Activated CD4-positive, alpha-beta T cell treated with anti-CD3 and anti-CD28 coated beads for 36 hours (primary cell): ENCODE data around the gene C5orf63. TPM values are rescaled to one million over a fixed set of nuclear protein-coding genes. Genes with fewer than 3 reads are reported as not detected.

Source experiments
- ATAC-seq: fragments of 200-7000 bp; cut with Tn5 transposase; one replicate; pipeline ENCODE4 v1.10.0; 2021; ENCODE audit warnings: mild to moderate bottlenecking, moderate library complexity
- CTCF ChIA-PET: fragments of 350-600 bp; sonication (Branson Sonifier 250); formaldehyde crosslinking; loops from one replicate; lab custom pipeline; 2021; ENCODE audit warnings: antibody characterized with exemption; lab: Charles Lee
- POLR2A ChIA-PET: fragments of 350-600 bp; sonication (Branson Sonifier 250); formaldehyde crosslinking; loops from one replicate; lab custom pipeline; 2021; ENCODE audit warnings: antibody characterized with exemption, inconsistent platforms; lab: Charles Lee
- DNase-seq: peaks from one replicate; pipeline ENCODE4 v3.0.0-alpha.2; 2020
- H3K27ac Mint-ChIP-seq: one replicate; pipeline ENCODE4 v1.8.0; 2021; ENCODE audit warnings: mixed read lengths
- H3K27me3 Mint-ChIP-seq: one replicate; pipeline ENCODE4 v1.8.0; 2021; ENCODE audit warnings: mixed read lengths
- H3K36me3 Mint-ChIP-seq: one replicate; pipeline ENCODE4 v1.8.0; 2021; ENCODE audit warnings: low read depth, mixed read lengths
- H3K4me1 Mint-ChIP-seq: one replicate; pipeline ENCODE4 v1.8.0; 2021; ENCODE audit warnings: mixed read lengths
- H3K4me3 Mint-ChIP-seq: one replicate; pipeline ENCODE4 v1.8.0; 2021; ENCODE audit warnings: mild to moderate bottlenecking, moderate library complexity, mixed read lengths
- H3K9me3 Mint-ChIP-seq: one replicate; pipeline ENCODE4 v1.8.0; 2021; ENCODE audit warnings: low read depth, mixed read lengths
- intact Hi-C, 2 experiments: fragments of 100-400 bp; cut with DNase I in 1 of 2; cut with micrococcal nuclease in 1 of 2; formaldehyde crosslinking; loops; one replicate each; pipeline versions ENCODE4 v1.14.2 to v1.15.1; 2022 to 2024; cut with DNase I, micrococcal nuclease
- total RNA-seq, 2 experiments: library from RNA; stranded (reverse); gene quantifications; one replicate each; pipeline ENCODE4 v1.2.3, GENCODE V29; 2021

Gene C5orf63
- total RNA-seq, 2 experiments from 2014 or later: 12.0 to 14.2 TPM

- H3K36me3 Mint-ChIP-seq: peaks cover 2% of the 10 kb centered on the region
- DNase-seq: no peak
- ATAC-seq: no peak
- CTCF ChIA-PET: interaction anchor here (0.6 to 1.0 kb wide), 3 partner anchors 13 to 262 kb away, joined by 3 to 4 read pairs (median 3); no protein-coding TSS in a partner anchor
- no peaks in the 10 kb centered on the region for H3K27me3 Mint-ChIP-seq
- POLR2A ChIA-PET: interaction anchor here (0.6 kb wide), 1 partner anchor 390 kb away, joined by 3 read pairs; no protein-coding TSS in a partner anchor
- no peak overlapping the region for H3K27ac Mint-ChIP-seq
- intact Hi-C loops: loop anchor here in 1 of 2 experiments (10.0 kb wide), 1 partner anchor 210 kb away; no protein-coding TSS in a partner anchor
- H3K4me1 Mint-ChIP-seq: peaks cover 9% of the 10 kb centered on the region
- no peak overlapping the region for H3K4me3 Mint-ChIP-seq
- no peaks in the 10 kb centered on the region for H3K9me3 Mint-ChIP-seq
These were observed 1.2 kb upstream of the C5orf63 start for GRCh38 chr5:127074466-127074865.

- Mint-ChIP-seq H3K4me3 (no peak overlapping the region), H3K36me3 (peaks cover 8% of the 10 kb centered on the region), H3K9me3 (no peaks in the 10 kb centered on the region), H3K27me3 (no peaks in the 10 kb centered on the region), H3K4me1 (peaks cover 9% of the 10 kb centered on the region), H3K27ac (no peak overlapping the region)
- ATAC-seq: no peak
- no peak for DNase-seq
- intact Hi-C loops: loop anchor here in 1 of 2 experiments (10.0 kb wide), 1 partner anchor 205 kb away; no protein-coding TSS in a partner anchor
- ChIA-PET POLR2A (no interaction called here), CTCF (no interaction called here)
These were observed 3.1 kb downstream of the C5orf63 start for GRCh38 chr5:127070243-127070642.

DNA sequence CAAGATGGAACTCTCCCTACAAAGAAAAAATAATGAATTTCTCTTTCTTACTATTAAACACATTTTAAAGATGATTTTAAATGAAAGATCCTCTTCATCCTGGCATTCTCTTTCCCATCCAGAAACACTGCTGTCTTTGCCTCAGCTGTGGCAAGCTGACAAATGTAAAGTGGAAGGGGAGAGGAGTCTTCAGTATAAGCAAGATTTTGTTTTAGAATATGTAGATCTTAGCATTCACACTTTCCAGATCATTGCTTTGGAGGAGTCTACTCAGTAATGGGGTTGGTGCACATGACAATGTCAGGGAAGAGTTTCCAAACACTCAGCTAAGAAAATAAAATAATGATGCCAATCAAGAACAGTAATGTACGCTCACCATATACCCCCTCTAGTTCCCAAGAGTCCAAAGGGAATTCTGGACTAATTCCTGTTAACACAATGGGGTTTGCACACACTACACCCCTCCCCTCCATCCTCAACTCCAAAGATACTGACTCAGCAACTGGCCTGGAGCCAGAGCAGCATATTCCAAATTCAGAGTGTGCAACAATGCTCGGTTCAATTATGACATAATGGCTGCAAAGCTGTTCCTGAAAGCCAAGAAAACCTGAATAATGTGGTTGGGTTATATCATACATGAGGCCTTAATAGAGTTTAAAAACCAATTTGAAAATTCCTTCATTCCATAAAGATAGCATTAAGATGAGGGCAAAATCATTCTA is 4.6 kb downstream of the C5orf63 start:
- Mint-ChIP-seq H3K4me1 (peaks cover 7% of the 10 kb centered on the region), H3K27ac (no peak overlapping the region), H3K9me3 (no peaks in the 10 kb centered on the region), H3K27me3 (no peaks in the 10 kb centered on the region), H3K36me3 (peaks cover 8% of the 10 kb centered on the region), H3K4me3 (no peak overlapping the region)
- no peak for DNase-seq
- ATAC-seq: no peak
- intact Hi-C loops: no loop called here
- CTCF ChIA-PET: interaction anchor here (0.7 kb wide), 1 partner anchor 1540 kb away, joined by 3 read pairs; no protein-coding TSS in a partner anchor
- POLR2A ChIA-PET: no interaction called here

DNA sequence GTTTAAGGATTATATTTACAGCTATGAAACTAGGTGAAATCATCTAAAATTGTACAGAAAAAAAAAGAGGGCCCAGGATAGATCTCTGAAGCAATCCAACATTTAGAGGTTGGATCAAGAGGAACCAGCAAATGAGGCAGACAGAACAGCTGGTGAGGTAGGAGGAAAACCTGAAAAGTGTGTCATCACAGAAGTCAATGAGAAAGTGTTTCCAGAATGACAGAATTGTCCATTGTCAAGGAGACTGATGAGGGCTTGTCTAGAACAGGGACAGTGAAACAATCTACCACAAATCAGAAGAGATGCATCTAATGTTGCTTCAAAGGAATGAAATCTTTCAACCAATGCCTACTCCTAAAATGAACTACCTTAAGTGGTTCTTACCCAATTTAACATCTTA is 6.6 kb downstream of the C5orf63 start:
- Mint-ChIP-seq H3K4me1 (no peaks in the 10 kb centered on the region), H3K27ac (no peak overlapping the region), H3K27me3 (no peaks in the 10 kb centered on the region), H3K9me3 (no peaks in the 10 kb centered on the region), H3K4me3 (no peak overlapping the region), H3K36me3 (peaks cover 8% of the 10 kb centered on the region)
- ChIA-PET POLR2A (no interaction called here), CTCF (interaction anchor here (1.0 kb wide), 1 partner anchor 236 kb away, joined by 3 read pairs; no protein-coding TSS in a partner anchor)
- intact Hi-C loops: no loop called here
- no peak for ATAC-seq
- no peak for DNase-seq

- Mint-ChIP-seq H3K4me1 (peaks cover 13% of the 10 kb centered on the region), H3K27ac (no peak overlapping the region), H3K36me3 (peaks cover 5% of the 10 kb centered on the region), H3K27me3 (no peaks in the 10 kb centered on the region), H3K4me3 (no peak overlapping the region), H3K9me3 (no peaks in the 10 kb centered on the region)
- no peak for ATAC-seq
- DNase-seq: no peak
- ChIA-PET CTCF (interaction anchor here (0.6 to 1.3 kb wide), 5 partner anchors 18 to 199 kb away, joined by 3 read pairs; no protein-coding TSS in a partner anchor), POLR2A (no interaction called here)
- intact Hi-C loops: no loop called here
These were observed 9.0 kb downstream of the C5orf63 start for GRCh38 chr5:127064253-127064840.

GRCh38 chr5:127063257-127063913 is 9.9 kb downstream of the C5orf63 start:
- Mint-ChIP-seq H3K27me3 (no peaks in the 10 kb centered on the region), H3K27ac (no peak overlapping the region), H3K9me3 (no peaks in the 10 kb centered on the region), H3K4me1 (peaks cover 13% of the 10 kb centered on the region), H3K4me3 (no peak overlapping the region), H3K36me3 (peaks cover 5% of the 10 kb centered on the region)
- ATAC-seq: no peak
- intact Hi-C loops: no loop called here
- DNase-seq: no peak
- ChIA-PET POLR2A (no interaction called here), CTCF (interaction anchor here (1.3 kb wide), 1 partner anchor 29 kb away, joined by 3 read pairs; no protein-coding TSS in a partner anchor)

DNA sequence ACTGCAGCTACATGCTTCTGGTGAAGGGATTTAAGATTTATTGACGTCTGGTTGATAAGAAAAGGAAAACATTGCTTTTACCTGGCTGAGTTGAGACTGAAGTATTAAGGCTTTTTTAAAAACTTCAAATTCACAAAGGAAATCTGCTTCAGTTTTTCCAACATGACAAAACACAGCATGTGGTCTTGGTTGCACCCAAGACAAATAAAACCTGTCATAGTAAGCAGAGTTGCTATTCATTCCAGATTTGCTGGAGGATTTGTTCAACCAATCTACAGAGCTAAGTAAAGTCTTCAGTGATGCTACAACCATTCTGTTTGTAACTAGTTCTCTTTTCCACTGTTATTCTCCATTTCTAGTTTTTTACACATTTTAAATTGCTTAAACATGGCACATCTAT is 11.3 kb downstream of the C5orf63 start:
- no peaks in the 10 kb centered on the region for H3K9me3 Mint-ChIP-seq
- ChIA-PET CTCF (no interaction called here), POLR2A (no interaction called here)
- DNase-seq (no peak), ATAC-seq (no peak)
- H3K4me1 Mint-ChIP-seq: peaks cover 13% of the 10 kb centered on the region
- H3K36me3 Mint-ChIP-seq: peaks cover 13% of the 10 kb centered on the region
- H3K4me3 Mint-ChIP-seq: no peak overlapping the region
- intact Hi-C loops: no loop called here
- no peaks in the 10 kb centered on the region for H3K27me3 Mint-ChIP-seq
- no peak overlapping the region for H3K27ac Mint-ChIP-seq

GRCh38 chr5:127061537-127061936 is 11.8 kb downstream of the C5orf63 start:
- DNase-seq: no peak
- Mint-ChIP-seq H3K36me3 (peaks cover 17% of the 10 kb centered on the region), H3K27me3 (no peaks in the 10 kb centered on the region), H3K4me3 (no peak overlapping the region), H3K27ac (no peak overlapping the region), H3K9me3 (no peaks in the 10 kb centered on the region), H3K4me1 (peaks cover 13% of the 10 kb centered on the region)
- ATAC-seq: no peak
- ChIA-PET POLR2A (no interaction called here), CTCF (interaction anchor here (0.6 kb wide), 1 partner anchor 21 kb away, joined by 3 read pairs; no protein-coding TSS in a partner anchor)
- intact Hi-C loops: no loop called here

DNA sequence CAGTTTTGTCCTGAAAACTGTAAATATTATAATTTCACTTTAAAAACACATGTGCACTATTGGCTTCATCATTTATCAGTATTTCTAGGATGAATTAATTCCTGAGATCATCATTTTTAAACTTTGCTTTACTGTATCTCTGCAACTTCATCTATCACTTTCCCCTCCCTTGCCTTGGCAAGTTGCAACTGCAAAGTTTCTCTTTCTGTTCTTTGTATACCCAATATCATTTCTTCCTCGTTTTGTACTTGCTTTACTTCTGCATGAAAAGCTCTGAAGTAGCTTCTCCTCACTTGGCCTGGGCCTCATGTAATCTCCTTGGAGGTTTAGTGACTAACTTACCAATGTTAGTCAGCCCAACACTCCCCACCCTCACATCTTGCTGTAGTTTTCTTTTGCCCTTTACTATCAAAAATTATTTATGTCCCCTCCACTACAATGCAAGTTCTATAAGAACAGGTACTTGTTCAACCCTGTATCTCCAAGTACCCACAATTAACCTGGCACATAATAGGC is 12.8 kb downstream of the C5orf63 start:
- Mint-ChIP-seq H3K4me1 (peaks cover 13% of the 10 kb centered on the region), H3K27ac (no peak overlapping the region), H3K4me3 (no peak overlapping the region), H3K27me3 (no peaks in the 10 kb centered on the region), H3K36me3 (peaks cover 26% of the 10 kb centered on the region), H3K9me3 (peaks cover 5% of the 10 kb centered on the region)
- ChIA-PET POLR2A (interaction anchor here (0.7 kb wide), 1 partner anchor 69 kb away, joined by 3 read pairs; no protein-coding TSS in a partner anchor), CTCF (no interaction called here)
- intact Hi-C loops: no loop called here
- ATAC-seq (peak; percentile 91), DNase-seq (peak; percentile 13)

DNA sequence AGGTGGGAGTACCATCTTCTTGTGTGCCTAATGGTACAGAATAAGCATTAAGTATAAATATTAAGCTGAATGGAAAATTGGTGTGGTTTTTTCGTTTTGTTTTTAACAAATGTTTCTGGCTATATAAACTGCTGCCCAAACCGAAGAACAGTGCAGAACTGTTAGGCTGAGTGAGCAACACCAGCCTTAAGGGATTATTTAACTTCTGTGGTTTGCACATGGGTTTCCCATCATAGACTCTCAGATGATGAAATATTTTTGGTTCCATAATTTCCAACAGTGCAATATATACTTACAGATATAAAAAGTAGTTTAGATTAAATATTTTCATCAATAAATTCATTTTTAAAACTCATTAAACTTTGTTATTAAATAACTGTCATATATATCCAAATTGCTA is 16.4 kb downstream of the C5orf63 start:
- ChIA-PET POLR2A (no interaction called here), CTCF (interaction anchor here (0.5 to 1.8 kb wide), 3 partner anchors 15 to 381 kb away, joined by 3 to 5 read pairs (median 3); no protein-coding TSS in a partner anchor)
- Mint-ChIP-seq H3K36me3 (peaks cover 52% of the 10 kb centered on the region), H3K27ac (no peak overlapping the region), H3K27me3 (no peaks in the 10 kb centered on the region), H3K4me3 (no peak overlapping the region), H3K9me3 (peaks cover 5% of the 10 kb centered on the region), H3K4me1 (peaks cover 13% of the 10 kb centered on the region)
- intact Hi-C loops: no loop called here
- ATAC-seq: no peak
- no peak for DNase-seq
